Smooth muscle cell (in vitro differentiated cells): ENCODE measurements around the gene IKZF5. TPM values are rescaled to one million over a fixed set of nuclear protein-coding genes. Genes with fewer than 3 reads are reported as not detected.

ENCODE experiments used
- DNase-seq: peaks from one replicate; lab custom pipeline; 2025; ENCODE audit not compliant: unreplicated experiment; lab: John Stamatoyannopoulos, UW
- H2AFZ ChIP-seq: fragments of 200-600 bp; sonication (generic); 2 replicates; pipeline ENCODE4 v1.6.0; 2016; ENCODE audit warnings: antibody characterized with exemption, low read depth, mild to moderate bottlenecking
- H3F3A ChIP-seq: fragments of 200-600 bp; sonication (generic); 2 replicates; pipeline ENCODE4 v1.6.0; 2017; ENCODE audit warnings: antibody characterized with exemption, low read depth
- H3K27ac ChIP-seq: fragments of 200-600 bp; sonication (generic); 2 replicates; pipeline ENCODE4 v1.5.1; 2016; ENCODE audit warnings: low read depth, mild to moderate bottlenecking
- H3K27me3 ChIP-seq: fragments of 200-600 bp; sonication (generic); 2 replicates; pipeline ENCODE4 v1.6.1; 2016; ENCODE audit warnings: low read depth, mild to moderate bottlenecking
- H3K36me3 ChIP-seq: fragments of 200-600 bp; sonication (generic); 2 replicates; pipeline ENCODE4 v1.5.1; 2016; ENCODE audit warnings: low read depth
- H3K4me1 ChIP-seq: fragments of 200-600 bp; sonication (generic); 2 replicates; pipeline ENCODE4 v1.5.1; 2016; ENCODE audit warnings: low read depth
- H3K4me2 ChIP-seq: fragments of 200-600 bp; sonication (generic); 2 replicates; pipeline ENCODE4 v1.6.0; 2016; ENCODE audit warnings: mild to moderate bottlenecking
- H3K4me3 ChIP-seq: fragments of 200-600 bp; sonication (generic); 2 replicates; pipeline ENCODE4 v1.5.1; 2016; ENCODE audit warnings: mild to moderate bottlenecking
- H3K79me2 ChIP-seq: fragments of 200-600 bp; sonication (generic); 2 replicates; pipeline ENCODE4 v1.6.0; 2016; ENCODE audit warnings: low read depth, mild to moderate bottlenecking
- H3K9ac ChIP-seq: fragments of 200-600 bp; sonication (generic); 2 replicates; pipeline ENCODE4 v1.6.0; 2016; ENCODE audit warnings: low read depth
- H3K9me3 ChIP-seq: fragments of 200-600 bp; sonication (generic); replicated peaks from 2 replicates; pipeline ENCODE4 v1.5.1; 2016; ENCODE audit warnings: low read depth
- H4K20me1 ChIP-seq: fragments of 200-600 bp; sonication (generic); 2 replicates; pipeline ENCODE4 v1.6.0; 2016; ENCODE audit warnings: low read depth
- WGBS: methylation state at CpG from one replicate; pipeline ENCODE4 v1.1.7; 2016; ENCODE audit warnings: low lambda C conversion rate; 5-methylcytosine and 5-hydroxymethylcytosine counted together
- polyA plus RNA-seq: library from polyadenylated mRNA; unstranded; fragments of >200 nt; fragmentation: Nextera tagmentation; extraction: Ambion mirVana; gene quantifications from 2 replicates; pipeline ENCODE4 v1.2.1, GENCODE V29; 2016
- total RNA-seq: library from RNA; depleted of rRNA; stranded (reverse); fragments of >200 nt; gene quantifications from 2 replicates; pipeline ENCODE4 v1.2.3, GENCODE V29; 2014
- TF ChIP-seq, protein P1 (sequence below): fragments of 200-600 bp; sonication (generic); IDR thresholded peaks from 2 replicates; pipeline ENCODE4 v1.5.1; 2017; ENCODE audit warnings: borderline replicate concordance, mild to moderate bottlenecking, antibody characterized with exemption; ENCODE audit not compliant: insufficient read depth, poor library complexity, severe bottlenecking

IKZF5 gene
- total and polyA plus RNA-seq, 2 experiments from 2014 or later: 5.6 to 6.6 TPM

DNA sequence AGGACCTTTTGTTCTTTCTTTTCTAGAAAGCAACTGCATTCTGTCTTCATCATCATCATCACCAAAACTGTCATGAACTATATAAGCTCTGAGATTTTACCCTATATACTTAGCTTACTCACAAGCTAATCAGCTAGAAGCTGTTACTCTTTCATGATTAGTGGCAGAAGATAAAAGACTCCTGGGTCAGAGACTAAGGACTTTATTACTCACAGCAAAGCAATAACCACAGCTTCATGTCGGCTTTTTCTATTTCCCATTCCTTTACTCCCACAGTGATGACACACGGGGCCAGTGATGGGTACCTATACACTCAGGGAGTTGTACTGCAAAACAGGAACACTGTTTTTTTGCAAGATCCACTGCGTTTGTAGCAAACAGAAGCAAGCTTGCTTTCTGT, 46.2 kb downstream of the IKZF5 start:
- TF ChIP-seq, protein P1, sequence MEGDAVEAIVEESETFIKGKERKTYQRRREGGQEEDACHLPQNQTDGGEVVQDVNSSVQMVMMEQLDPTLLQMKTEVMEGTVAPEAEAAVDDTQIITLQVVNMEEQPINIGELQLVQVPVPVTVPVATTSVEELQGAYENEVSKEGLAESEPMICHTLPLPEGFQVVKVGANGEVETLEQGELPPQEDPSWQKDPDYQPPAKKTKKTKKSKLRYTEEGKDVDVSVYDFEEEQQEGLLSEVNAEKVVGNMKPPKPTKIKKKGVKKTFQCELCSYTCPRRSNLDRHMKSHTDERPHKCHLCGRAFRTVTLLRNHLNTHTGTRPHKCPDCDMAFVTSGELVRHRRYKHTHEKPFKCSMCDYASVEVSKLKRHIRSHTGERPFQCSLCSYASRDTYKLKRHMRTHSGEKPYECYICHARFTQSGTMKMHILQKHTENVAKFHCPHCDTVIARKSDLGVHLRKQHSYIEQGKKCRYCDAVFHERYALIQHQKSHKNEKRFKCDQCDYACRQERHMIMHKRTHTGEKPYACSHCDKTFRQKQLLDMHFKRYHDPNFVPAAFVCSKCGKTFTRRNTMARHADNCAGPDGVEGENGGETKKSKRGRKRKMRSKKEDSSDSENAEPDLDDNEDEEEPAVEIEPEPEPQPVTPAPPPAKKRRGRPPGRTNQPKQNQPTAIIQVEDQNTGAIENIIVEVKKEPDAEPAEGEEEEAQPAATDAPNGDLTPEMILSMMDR: no peak
- H3K4me2 ChIP-seq: no peak overlapping the region
- H3K9me3 ChIP-seq: peaks cover 3% of the 10 kb centered on the region
- no peaks in the 10 kb centered on the region for H4K20me1 ChIP-seq
- H2AFZ ChIP-seq: no peak overlapping the region
- no peaks in the 10 kb centered on the region for H3K79me2 ChIP-seq
- no peaks in the 10 kb centered on the region for H3K36me3 ChIP-seq
- no peak for DNase-seq
- WGBS: 49% methylated on average over 3 of the region's 3 CpGs
- no peak overlapping the region for H3K27ac ChIP-seq
- no peak overlapping the region for H3K4me3 ChIP-seq
- H3K27me3 ChIP-seq: no peaks in the 10 kb centered on the region
- no peaks in the 10 kb centered on the region for H3K4me1 ChIP-seq
- H3K9ac ChIP-seq: no peak overlapping the region
- H3F3A ChIP-seq: no peaks in the 10 kb centered on the region

- no peak overlapping the region for H2AFZ ChIP-seq
- 88% methylated on average over 5 of the region's 5 CpGs for WGBS
- H3K27ac ChIP-seq: no peak overlapping the region
- H4K20me1 ChIP-seq: no peaks in the 10 kb centered on the region
- no peak overlapping the region for H3K4me2 ChIP-seq
- peaks cover 10% of the 10 kb centered on the region for H3K4me1 ChIP-seq
- peaks cover 5% of the 10 kb centered on the region for H3K79me2 ChIP-seq
- H3K9ac ChIP-seq: no peak overlapping the region
- no peaks in the 10 kb centered on the region for H3K36me3 ChIP-seq
- H3K27me3 ChIP-seq: no peaks in the 10 kb centered on the region
- DNase-seq: no peak
- H3K9me3 ChIP-seq: no peaks in the 10 kb centered on the region
- H3K4me3 ChIP-seq: no peak overlapping the region
- TF ChIP-seq, protein P1: no peak
- no peaks in the 10 kb centered on the region for H3F3A ChIP-seq
These were observed 51.1 kb downstream of the IKZF5 start for GRCh38 chr10:122957474-122957873.

DNA sequence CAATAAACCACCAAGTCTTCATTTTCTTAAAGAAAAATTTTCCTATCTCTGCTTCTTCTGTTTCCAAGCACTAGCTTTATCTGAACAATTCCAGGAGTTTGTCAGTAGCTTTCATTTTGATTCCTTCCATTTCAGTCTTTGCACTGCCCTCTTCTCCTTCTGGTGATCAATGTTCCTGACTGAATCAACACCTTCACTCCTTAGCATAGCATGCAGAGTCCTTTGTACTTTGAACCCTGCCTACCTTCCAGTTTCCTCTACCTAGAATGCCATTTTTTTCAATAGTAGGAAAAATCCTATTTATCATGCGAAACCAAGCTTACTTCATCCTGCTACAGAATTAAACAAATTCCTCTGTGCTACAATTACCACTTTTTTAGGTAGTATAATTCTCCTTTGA, 52.7 kb downstream of the IKZF5 start:
- Histone ChIP-seq H3K27me3 (no peaks in the 10 kb centered on the region), H3K4me3 (no peak overlapping the region), H3K27ac (no peak overlapping the region), H3F3A (no peaks in the 10 kb centered on the region), H3K79me2 (peaks cover 13% of the 10 kb centered on the region), H3K36me3 (no peaks in the 10 kb centered on the region), H4K20me1 (no peaks in the 10 kb centered on the region), H3K4me2 (no peak overlapping the region), H2AFZ (no peak overlapping the region), H3K9me3 (no peaks in the 10 kb centered on the region), H3K9ac (no peak overlapping the region), H3K4me1 (peaks cover 10% of the 10 kb centered on the region)
- TF ChIP-seq, protein P1: no peak
- 94% methylated on average over 1 of the region's 1 CpG for WGBS
- DNase-seq: no peak

DNA sequence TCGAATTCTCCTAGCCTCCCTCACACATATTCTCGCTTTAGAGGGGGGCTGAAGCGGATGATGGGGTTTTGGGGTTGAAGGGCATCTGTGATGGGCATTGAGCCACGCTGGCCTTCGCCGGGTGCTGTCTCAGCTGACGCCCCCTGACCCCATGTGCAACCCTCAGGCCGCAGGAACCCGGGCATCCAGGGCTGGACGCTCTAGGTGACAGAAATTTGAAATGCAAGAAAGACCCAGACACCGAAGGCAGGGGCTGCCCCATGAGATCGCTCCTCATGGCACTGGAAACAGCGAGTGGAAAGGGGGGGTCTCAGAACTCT, 53.9 kb downstream of the IKZF5 start:
- Histone ChIP-seq H4K20me1 (no peaks in the 10 kb centered on the region), H3K9me3 (no peaks in the 10 kb centered on the region), H3K36me3 (no peaks in the 10 kb centered on the region), H3K4me3 (peak overlapping the region; percentile 85), H3K9ac (no peak overlapping the region), H3K79me2 (peaks cover 16% of the 10 kb centered on the region), H3K4me1 (peaks cover 10% of the 10 kb centered on the region), H3K27me3 (no peaks in the 10 kb centered on the region), H3K27ac (no peak overlapping the region), H2AFZ (peak overlapping the region; percentile 74), H3K4me2 (peak overlapping the region; percentile 94), H3F3A (no peaks in the 10 kb centered on the region)
- DNase-seq: no peak
- WGBS: 88% methylated on average over 13 of the region's 13 CpGs
- TF ChIP-seq, protein P1: no peak
